ENCODE measurements around the gene IGFN1. TPM values are rescaled to one million over a fixed set of nuclear protein-coding genes. Genes with fewer than 3 reads are reported as not detected.

The IGFN1 gene
- total RNA-seq, 1 experiment from 2014 or later, result not detected

DNA sequence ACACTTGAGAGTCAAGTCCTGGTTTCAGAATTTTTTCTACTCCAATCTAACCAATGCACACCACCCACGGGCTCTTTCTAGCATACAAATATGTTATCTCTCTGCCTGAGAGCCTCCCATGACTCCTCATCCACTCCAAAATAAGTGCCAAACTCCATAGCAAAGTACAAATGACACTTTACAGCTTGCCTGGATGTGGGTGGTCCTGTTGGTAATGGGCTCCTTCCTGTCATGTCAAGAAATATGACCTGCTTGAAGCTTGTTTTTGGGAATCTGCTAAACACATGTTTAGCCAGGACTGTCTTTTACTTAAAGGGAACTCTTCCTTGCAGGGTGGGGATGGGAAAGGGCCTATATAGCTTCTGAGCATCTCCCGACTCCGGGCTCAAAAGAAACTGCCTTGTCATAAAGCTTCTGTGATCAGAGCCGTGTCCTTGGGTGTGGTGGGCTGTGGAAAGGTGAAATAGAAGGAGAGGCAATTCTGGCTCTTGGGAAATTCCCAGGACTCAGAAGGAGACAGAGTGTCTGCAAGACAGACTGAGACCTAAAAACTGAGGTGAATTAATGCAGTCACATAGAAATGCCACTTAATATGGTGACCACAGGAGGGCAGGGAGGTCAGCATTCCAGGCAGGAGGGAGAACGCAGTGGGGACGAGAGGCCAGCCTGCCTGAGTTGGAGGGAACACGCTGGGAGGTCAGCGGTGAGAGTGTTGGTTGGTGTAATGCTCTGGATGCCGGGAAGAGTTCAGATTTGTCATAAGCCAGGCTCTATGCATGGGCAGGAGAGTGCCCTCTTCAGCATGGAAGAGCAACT is 6.1 kb upstream of the IGFN1 start:
- H3K4me1 Mint-ChIP-seq, result peaks cover 11 to 12% of the 10 kb centered on the region in 2 experiments
- DNase-seq, result peak; percentile 53
- Histone ChIP-seq H4K20me1 (ENCODE audit: control insufficient read depth, insufficient read depth, insufficient read length) (no peaks in the 10 kb centered on the region), H3K27ac (ENCODE audit: insufficient read length, low read depth, low read length) (no peak overlapping the region), H2BK15ac (ENCODE audit: low read depth, low read length) (no peak overlapping the region), H3K23me2 (ENCODE audit: insufficient read length, low read depth, low read length, poor library complexity, severe bottlenecking) (no peaks in the 10 kb centered on the region), H3T11ph (ENCODE audit: low read length) (no peak overlapping the region), H2BK12ac (ENCODE audit: insufficient read length, low read depth, low read length) (no peak overlapping the region), H3K4me1 (ENCODE audit: insufficient read depth, low read length) (no peaks in the 10 kb centered on the region), H2AK5ac (ENCODE audit: insufficient read length, low read length) (no peak overlapping the region), H3K4me2 (ENCODE audit: insufficient read depth, insufficient read length, low read length) (no peak overlapping the region), H3K23ac (ENCODE audit: insufficient read length, low read depth, low read length) (no peak overlapping the region), H4K91ac (ENCODE audit: insufficient read length, low read depth, low read length) (no peak overlapping the region), H3K79me2 (ENCODE audit: insufficient read depth, low read length) (no peaks in the 10 kb centered on the region), H2BK20ac (ENCODE audit: low read depth, low read length, poor library complexity, severe bottlenecking) (no peak overlapping the region), H3K9ac (ENCODE audit: extremely low read depth, insufficient read length, low read length) (no peak overlapping the region), H3K79me1 (ENCODE audit: insufficient read depth, low read depth, low read length, poor library complexity, severe bottlenecking) (no peaks in the 10 kb centered on the region), H3K4ac (ENCODE audit: low read depth, low read length) (no peak overlapping the region), H4K8ac (replicated peaks; ENCODE audit: insufficient read length, low read depth, low read length) (no peak overlapping the region), H4K5ac (ENCODE audit: insufficient read length, low read depth, low read length) (no peak overlapping the region), H2BK120ac (ENCODE audit: low read depth, low read length, poor library complexity, severe bottlenecking) (no peak overlapping the region), H2AFZ (ENCODE audit: low read length) (no peak overlapping the region), H3K56ac (ENCODE audit: insufficient read length, low read depth, low read length) (no peak overlapping the region), H3K27me3 (ENCODE audit: insufficient read depth, low read length) (no peaks in the 10 kb centered on the region), H3K18ac (ENCODE audit: insufficient read length, low read depth, low read length) (no peak overlapping the region), H2BK5ac (ENCODE audit: insufficient read length, low read length) (no peak overlapping the region), H3K9me3 (ENCODE audit: control insufficient read depth, low read depth, low read length) (no peaks in the 10 kb centered on the region), H3K14ac (ENCODE audit: insufficient read depth, low read length) (no peak overlapping the region)
- peaks cover 37% of the 10 kb centered on the region for H3K27me3 Mint-ChIP-seq (ENCODE audit: low read depth)
- WGBS (ENCODE audit: extremely low coverage, insufficient read length, low lambda C conversion rate), result no CpG with 5 or more reads among the region's 9 CpGs
- no peaks in the 10 kb centered on the region for H3K36me3 Mint-ChIP-seq (ENCODE audit: insufficient read depth in 1 of 3, low read depth in 3 of 3)
- H3K27ac Mint-ChIP-seq, result peak overlapping the region in 2 of 3 experiments; percentile 22 to 23; a peak in 3 of 7 replicates
- TF ChIP-seq, protein P1, sequence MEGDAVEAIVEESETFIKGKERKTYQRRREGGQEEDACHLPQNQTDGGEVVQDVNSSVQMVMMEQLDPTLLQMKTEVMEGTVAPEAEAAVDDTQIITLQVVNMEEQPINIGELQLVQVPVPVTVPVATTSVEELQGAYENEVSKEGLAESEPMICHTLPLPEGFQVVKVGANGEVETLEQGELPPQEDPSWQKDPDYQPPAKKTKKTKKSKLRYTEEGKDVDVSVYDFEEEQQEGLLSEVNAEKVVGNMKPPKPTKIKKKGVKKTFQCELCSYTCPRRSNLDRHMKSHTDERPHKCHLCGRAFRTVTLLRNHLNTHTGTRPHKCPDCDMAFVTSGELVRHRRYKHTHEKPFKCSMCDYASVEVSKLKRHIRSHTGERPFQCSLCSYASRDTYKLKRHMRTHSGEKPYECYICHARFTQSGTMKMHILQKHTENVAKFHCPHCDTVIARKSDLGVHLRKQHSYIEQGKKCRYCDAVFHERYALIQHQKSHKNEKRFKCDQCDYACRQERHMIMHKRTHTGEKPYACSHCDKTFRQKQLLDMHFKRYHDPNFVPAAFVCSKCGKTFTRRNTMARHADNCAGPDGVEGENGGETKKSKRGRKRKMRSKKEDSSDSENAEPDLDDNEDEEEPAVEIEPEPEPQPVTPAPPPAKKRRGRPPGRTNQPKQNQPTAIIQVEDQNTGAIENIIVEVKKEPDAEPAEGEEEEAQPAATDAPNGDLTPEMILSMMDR (conservative IDR thresholded peaks at IDR 0.05), result peak; percentile 54
- no peak overlapping the region for H3K4me3 Mint-ChIP-seq
- H3K9me3 Mint-ChIP-seq, result 0 out of 5 replicates have a peak, but pooled peaks cover 0 to 3% of the 10 kb centered on the region in 2 experiments
